GM18861 (cell line): ENCODE data around the gene THYN1.
A peak's percentile ranks its signal among the peaks of the same experiment; 100 is the strongest.

Experiments
- ATAC-seq: cut with Tn5 transposase; IDR thresholded peaks from one replicate; pipeline ENCODE4 v1.9.1; 2021; ENCODE audit not compliant: unreplicated experiment

THYN1 gene

GRCh38 chr11:134224710-134225664 is 28.2 kb downstream of the THYN1 start:
- peak; percentile 21 for ATAC-seq

DNA sequence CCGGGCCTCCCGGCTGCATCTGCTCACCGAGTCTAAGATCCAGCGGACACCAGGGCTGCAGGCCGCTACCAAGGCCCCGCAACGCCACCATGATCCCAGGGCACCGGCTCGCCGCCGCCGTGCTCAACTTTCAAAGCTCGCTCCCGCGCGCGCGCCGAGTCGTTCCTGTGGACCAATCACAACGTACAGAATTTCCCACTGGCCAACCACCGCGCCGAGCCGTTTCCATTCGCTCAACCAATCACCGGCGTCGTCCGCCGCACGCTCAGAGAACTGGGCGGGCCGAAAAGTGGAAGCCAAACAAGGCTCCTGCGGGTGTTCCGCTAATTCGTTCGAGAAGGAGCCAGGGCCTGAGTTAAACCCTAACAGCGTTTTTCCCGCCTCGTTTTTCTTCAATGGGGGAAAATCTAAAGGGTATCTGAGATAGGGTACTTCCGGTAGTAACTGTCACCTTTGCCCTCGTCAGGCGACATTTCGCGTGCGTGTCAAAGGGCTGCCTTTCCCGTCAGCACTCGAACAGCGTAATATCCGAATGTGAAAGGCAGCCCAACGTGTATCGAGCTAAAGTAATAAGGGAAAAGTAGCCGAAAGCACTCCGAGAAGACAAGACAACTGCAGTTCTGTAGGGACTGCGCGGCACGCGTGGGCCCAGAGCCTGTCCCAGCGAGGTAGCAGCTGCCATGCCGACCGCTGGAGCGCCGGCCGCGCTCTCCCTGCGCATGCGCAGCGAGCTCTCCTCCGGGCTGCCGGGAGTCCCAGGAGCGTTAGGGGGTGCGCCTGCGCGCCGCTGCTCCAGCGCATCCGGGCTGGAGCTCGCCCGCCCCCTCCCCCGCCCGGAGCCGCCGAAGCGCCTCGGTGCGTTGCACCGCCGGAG is 29.1 kb downstream of the THYN1 start, which contains the start of the genes NCAPD3 and VPS26B:
TSS of gene NCAPD3 (minus strand) at position 132 of the 874 bp plus-strand sequence. CDS start at position 91, 41 bp downstream.
TSS of gene VPS26B (plus strand) at position 836 of the 874 bp plus-strand sequence. CDS start 452 bp downstream, outside the sequence.
- peak; percentile 58 for ATAC-seq

- ATAC-seq = no peak
Measured at GRCh38 chr11:134223121-134223520, 30.0 kb downstream of the THYN1 start.

DNA sequence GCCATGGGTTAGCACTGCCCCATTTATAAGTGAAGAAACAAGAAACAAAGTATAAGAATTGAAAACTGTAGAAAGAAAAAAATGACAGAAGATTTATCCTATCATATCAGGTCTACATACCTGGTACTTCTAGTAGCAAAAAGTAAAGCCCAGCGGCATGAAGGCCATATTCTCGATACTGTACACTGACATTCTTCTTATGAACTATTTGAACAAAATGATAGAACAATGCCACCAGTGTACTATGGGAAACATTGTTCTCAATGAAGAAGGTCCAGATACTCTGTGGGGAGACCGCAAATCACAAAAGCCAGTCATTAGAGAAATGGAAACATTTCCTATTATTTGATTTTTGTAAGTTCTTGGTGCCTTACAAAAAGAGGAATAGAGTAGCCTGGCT is 36.3 kb downstream of the THYN1 start:
- ATAC-seq = no peak

DNA sequence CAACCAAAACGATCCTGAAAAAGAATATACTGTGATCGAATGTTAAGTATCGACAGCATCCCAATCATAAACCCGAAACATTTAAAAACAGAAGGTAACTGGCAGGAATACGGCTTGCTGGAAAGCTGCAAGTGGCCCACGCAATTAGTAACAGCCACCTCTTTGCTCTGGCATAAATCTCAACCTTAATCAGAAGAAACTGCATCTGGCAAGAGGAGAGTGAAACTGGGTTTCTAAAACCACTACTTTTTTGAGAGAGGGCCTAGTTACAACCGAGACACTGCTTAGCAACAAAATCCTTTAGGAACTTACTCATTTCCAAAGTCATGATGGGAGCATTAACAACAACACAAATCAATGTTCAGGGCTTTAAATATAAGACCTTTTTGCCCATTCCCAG is 37.3 kb downstream of the THYN1 start:
- ATAC-seq = no peak

- no peak for ATAC-seq
Measured at GRCh38 chr11:134207538-134208239, 45.5 kb downstream of the THYN1 start.

GRCh38 chr11:134206185-134206584 is 47.0 kb downstream of the THYN1 start:
- no peak for ATAC-seq

DNA sequence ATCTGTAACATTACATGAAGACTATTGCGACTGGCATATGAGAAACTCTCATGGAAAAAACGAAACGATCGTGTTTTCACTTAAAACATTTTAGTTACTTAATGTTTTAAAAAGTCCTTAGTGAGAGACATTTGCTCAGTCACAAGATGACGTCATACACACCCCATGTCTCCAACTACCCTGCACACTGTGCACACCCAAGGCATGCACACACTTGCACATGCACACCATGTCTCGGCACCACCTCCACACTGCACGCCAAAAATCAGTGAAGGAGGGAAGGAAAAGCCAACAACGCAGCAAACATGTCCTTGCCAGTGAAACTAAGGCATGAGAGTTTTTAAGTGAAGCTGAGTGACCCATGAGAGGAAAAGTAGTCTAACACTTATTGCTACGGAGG is 47.4 kb downstream of the THYN1 start:
- ATAC-seq = no peak

GRCh38 chr11:134202661-134203060 is 50.5 kb downstream of the THYN1 start:
- no peak for ATAC-seq

GRCh38 chr11:134200688-134201087 is 52.5 kb downstream of the THYN1 start:
- no peak for ATAC-seq

DNA sequence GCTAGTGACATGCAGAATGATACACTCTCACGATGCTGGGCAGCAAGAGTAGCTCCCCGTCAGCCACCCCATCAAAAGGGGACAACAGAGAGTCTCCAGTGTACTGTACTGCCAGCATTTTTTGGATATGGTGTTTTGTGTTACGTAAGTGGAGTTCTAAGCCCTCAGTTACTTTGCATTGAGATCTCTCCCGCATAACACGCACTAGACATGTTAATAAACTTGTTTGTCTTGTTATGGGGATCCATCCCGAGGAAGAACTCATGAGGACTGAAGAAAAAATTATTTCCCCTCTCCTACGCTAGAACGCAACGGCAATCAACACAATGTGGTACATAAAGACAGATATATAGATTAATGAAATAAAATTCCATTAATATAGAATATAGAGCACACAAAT is 53.6 kb downstream of the THYN1 start:
- no peak for ATAC-seq
